ENCODE measurements around the gene KRTAP3-3.
"Not testable (repeated sequence)": the region's sequence is repeated elsewhere in the genome, so short reads cannot be mapped to it uniquely, and the experiment has no call there.

KRTAP3-3 gene

DNA sequence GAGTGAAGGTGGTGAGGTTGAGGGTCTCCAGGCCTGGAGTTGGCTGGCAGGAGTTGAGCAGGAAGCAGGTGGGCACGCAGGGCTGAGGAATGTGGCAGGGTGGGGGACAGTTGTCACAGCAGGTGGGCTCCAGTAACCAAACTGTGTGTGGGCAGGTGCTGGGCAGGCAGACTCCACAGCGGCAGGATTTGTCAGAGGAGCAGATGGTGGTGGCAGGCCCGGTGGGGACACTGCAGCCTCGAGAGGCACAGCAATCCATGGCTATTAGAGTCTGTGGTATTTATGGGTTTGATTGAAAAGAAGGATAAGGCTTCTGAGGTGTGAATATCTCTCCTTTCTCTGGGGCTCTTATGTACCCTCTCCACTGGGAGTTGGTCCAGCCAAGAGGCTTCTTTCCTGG is at the start of gene KRTAP3-3:
TSS of gene KRTAP3-3 (minus strand) at position 326 of the 400 bp plus-strand sequence. CDS start at position 259, 67 bp downstream.
- no peak for DNase-seq

DNA sequence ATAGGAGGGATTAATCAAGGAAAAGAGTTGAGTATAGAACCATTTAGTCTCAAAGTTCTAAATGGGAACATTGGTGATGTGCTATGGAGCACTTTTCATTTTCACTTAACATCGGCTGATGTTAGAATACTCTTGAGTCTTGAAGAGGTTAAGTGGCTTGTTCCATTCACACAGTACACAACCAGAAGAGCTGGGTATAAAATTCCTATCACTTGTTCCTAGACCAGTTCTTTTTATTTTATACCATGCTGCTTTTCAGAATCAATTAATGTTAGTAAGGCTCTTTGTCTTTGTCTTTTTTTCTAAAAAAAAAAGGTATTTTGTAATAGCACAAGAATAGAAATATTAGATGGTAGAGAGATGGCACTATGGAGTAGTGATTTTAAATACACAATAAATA is 49.0 kb upstream of the KRTAP3-3 start:
- no peak for DNase-seq

DNA sequence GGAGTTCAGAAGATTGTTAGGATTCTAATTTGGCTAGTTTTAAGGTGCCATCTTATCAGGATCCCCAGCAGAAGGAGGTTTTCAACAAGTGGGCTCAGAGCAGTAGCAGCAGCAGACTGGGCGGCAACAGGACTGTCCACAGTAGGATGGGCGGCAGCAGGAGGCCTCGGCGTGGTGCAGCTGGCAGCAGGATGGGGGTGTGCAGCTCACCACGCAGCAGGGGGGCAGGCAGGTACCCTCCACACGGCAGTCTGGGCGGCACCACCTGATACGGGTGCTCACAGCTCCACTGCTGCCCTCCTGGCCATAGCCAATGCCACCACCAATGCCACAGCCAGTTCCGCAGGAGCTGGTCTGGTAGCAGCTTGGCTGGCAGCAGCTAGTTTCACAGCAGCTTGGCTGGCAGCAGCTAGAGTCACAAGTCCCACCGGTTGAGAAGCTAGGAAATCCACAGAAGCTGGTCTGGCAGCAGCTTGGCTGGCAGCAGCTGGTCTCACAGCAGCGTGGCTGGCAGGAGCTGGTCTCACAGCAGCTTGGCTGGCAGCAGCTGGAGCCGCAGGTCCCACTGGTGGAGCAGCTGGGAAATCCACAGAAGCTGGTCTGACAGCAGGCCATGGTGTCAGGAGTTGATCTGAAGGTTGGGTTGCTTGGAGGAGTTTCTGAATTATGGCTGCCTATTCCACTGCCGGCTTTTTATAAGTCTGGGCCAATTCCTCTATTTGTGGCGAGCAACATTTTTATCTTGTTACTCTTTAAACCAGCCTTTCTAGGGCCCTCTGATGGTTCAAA is 47.0 kb upstream of the KRTAP3-3 start, which contains the start of gene KRTAP1-1:
TSS of gene KRTAP1-1 (minus strand) at position 668 of the 789 bp plus-strand sequence. CDS start at position 615, 53 bp downstream.
- not testable (repeated sequence) for DNase-seq

DNA sequence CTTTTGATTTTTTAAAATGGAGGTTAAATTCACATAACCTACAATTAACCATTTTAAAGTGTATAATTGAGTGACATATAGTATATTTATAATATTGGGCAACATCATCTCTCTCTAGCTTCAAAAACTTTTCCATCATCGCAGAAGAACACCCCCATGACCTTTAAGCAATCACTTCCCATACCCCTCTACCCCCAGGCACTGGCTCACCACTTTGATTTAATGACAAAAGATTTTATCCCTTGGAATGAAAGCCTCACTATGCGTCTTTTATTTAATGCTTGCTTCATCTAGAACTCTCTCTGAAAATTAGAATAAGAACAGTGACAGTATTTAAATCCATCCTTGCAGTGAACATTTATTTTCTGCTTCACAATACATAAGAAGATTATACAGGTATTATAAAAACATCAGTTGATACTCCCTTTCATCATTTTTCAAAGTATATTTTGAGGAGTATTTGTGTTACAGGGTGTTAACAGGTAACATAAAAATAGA is 43.9 kb upstream of the KRTAP3-3 start:
- DNase-seq: no peak

DNA sequence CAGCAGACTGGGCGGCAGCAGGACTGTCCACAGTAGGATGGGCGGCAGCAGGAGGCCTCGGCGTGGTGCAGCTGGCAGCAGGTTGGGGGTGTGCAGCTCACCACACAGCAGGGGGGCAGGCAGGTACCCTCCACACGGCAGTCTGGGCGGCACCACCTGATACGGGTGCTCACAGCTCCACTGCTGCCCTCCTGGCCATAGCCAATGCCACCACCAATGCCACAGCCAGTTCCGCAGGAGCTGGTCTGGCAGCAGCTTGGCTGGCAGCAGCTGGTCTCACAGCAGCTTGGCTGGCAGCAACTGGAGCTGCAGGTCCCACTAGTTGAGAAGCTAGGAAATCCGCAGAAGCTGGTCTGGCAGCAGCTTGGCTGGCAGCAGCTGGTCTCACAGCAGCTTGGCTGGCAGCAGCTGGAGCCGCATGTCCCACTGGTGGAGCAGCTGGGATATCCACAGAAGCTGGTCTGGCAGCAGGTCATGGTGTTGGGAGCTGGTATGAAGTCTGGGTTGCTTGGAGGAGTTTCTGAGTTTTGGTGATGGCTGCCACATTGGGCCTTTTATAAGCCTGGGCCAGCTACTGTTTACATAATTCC is 40.5 kb upstream of the KRTAP3-3 start, which contains the start of gene KRTAP1-3:
TSS of gene KRTAP1-3 (minus strand) at position 529 of the 590 bp plus-strand sequence. CDS start at position 476, 53 bp downstream.
- not testable (repeated sequence) for DNase-seq

DNA sequence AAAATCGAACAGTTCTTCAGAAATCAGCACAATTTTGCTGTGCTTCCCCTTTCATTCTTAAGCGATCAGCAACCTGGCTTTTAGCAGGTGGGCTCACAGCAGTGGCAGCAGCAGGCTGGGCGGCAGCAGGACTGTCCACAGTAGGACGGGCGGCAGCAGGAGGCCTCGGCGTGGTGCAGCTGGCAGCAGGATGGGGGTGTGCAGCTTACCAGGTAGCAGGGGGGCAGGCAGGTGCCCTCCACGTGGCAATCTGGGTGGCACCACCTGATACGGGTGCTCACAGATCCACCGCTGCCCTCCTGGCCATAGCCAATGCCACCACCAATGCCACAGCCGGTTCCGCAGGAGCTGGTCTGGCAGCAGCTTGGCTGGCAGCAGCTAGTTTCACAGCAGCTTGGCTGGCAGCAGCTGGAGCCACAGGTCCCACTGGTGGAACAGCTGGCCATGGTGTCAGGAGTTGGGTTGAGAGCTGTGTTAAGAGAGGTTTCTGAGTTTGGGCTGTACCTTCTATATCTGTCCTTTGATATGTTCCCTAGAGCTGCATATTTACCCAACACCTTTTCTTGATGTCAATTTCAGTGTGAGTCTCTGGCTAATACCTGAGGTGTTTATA is 35.8 kb upstream of the KRTAP3-3 start, which contains the start of gene KRTAP1-4:
TSS of gene KRTAP1-4 (minus strand) at position 563 of the 613 bp plus-strand sequence. CDS start at position 446, 117 bp downstream.
- DNase-seq: no peak

DNA sequence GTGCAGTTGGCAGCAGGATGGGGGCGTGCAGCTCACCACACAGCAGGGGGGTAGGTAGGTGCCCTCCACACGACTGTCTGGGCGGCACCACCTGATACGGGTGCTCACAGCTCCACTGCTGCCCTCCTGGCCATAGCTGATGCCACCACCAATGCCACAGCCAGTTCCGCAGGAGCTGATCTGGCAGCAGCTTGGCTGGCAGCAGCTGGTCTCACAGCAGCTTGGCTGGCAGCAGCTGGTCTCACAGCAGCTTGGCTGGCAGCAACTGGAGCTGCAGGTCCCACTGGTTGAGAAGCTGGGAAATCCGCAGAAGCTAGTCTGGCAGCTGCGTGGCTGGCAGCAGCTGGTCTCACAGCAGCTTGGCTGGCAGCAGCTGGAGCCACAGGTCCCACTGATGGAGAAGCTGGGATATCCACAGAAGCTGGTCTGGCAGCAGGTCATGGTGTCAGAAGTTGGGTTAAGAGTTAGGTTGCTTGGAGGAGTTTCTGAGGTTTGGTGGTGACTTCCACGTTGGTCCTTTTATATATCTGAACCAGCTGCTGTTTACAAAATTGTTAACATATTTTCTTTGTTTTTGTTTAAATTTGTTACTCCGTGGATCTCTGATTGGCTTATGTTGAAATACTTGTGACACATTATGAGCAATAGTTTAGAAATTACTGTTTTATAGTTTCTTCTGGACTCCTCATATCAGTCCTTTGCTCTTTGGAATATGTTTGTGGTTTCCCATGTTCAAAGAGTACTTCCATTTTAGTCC is 32.9 kb upstream of the KRTAP3-3 start, which contains the start of gene KRTAP1-5:
TSS of gene KRTAP1-5 (minus strand) at position 494 of the 757 bp plus-strand sequence. CDS start at position 441, 53 bp downstream.
- DNase-seq: no peak

DNA sequence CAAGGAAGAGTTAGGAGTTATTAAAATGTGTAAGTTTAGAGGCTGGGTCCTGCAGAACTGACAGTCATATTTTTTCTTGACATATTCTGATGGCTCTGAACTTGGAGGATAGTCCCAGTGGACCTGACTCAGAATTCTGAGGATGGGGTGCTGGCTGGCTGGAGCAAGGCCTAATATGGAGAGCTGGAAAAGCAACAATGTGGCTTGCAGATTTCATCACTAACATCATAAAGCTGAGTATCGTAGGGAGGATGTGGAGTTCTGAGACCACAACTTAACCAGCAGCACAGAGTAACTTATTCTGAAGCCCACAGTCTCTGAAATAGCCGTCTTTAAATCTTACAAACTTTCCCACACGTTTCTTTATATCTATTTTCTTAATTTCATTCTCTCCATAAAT is 30.7 kb upstream of the KRTAP3-3 start:
- DNase-seq: no peak

DNA sequence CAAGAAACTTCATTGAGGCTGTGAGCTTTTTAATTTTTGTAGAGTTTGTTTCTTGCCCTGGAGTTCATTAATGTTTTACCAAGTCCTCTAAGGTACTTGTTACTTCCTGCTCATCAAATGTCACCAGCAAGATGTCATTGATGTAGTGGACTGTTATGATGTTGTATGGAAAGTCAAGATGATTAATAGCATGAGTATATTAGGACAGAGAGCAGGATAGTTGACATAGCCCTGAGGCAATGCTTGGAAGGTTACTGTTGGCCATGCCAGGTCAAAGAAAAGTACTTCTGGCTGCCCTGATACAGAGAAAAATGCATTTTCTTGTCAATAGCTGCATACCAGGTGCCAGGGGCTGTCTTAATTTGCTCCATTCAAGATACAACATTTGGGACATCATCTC is 26.4 kb upstream of the KRTAP3-3 start:
- no peak for DNase-seq

DNA sequence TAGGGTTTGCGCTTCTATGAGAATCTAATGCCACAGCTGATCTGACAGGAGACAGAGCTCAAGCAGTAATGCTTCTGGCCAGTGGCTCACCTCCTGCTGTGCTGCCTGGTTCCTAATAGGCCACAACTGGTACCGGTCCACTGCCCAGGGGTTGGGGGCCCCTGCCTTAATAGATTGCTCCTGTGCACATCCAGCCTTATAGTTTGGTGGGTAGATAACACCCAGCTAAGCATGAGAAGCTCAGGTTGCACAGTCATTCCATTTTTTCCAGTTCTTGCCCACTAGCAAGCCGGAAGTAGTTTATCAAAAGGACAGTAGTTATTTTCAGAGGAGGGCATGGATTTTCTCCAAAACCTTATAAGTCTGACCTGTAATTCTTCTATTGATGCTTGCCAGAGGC is 25.5 kb upstream of the KRTAP3-3 start:
- no peak for DNase-seq

DNA sequence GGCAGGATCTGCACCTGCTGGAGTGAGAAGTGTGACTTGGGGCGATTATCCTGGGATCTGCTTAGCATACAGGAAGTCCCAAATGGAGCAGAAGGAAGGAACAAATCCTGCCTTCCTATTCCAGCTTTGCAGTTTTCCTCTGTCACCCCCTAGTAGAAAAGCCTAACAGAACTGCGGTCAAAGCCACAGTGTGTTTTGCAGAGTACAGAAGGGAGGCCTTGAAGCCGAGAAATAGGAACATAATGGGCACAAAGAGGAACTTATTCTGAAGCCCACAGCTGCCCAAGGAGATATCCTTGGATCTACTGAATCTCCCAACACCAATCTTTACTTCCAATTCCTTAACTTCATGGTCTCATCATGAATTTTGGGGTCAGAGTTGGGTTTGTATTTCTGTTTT is 24.6 kb upstream of the KRTAP3-3 start:
- no peak for DNase-seq

DNA sequence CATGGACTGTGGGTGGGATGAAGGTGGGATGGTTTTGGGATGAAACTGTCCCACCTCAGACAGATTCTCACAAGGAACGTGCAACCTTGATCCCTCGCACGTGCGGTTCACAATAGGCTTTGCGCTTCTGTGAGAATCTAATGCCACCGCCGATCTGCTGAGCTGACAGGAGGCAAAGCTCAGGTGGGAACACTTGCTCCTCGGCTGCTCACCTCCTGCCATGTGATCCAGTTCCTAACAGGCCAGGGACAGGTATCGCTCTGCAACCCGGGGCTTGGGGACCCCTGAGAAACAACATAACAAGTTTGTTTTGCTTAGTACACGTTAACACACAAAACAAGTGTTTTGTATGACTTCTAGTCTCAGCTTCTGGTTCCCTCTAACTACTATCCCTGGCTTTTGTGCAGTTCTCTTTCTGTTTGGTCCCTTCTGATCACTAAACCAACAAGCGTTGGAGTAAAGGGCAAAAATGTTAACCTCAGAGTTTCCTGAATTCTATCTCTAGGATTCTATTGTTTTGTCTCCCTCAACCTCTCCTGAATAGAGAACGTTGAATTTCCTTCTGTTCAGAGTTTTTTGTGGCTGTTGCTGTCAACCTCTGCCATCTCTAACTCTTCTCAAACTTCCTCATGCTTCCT is 22.7 kb upstream of the KRTAP3-3 start:
- no peak for DNase-seq

DNA sequence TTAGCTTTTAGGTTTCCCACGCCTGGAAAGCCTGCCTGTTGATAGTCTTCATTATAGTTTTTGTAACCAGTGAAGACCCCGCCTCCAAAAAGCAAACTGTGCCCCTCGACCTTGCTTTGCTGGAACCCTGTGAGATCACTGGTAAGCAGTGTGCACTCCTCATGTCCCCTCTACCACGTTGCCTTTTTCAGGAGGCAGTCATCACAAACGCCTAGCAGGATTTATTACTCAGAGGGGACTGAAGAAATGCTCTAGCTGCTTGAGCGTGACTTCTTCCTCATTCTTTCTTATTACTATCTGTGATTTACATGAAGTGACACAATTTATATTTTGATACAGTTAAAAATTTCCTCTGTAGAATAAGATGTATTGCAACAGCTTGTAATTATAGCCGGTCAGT is 21.5 kb upstream of the KRTAP3-3 start:
- no peak for DNase-seq

DNA sequence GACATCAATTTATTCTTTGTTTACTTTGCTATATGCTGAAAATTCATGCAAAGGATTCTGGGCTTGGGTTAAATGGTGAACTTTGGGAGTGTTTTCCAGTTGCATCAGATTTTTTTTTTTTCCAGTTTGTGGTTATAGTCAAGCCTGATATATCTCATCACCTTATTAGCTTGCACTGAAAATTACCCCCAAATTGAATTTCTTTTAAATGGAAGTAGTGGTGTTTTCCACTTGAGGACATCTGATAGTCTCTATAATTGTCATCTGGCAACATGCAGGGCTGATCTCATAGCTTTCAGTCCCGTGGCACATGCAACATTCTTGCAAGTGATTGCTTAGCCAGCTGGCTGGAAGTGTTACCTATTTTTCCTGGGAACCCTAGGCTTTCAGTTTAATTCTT is 19.6 kb upstream of the KRTAP3-3 start:
- no peak for DNase-seq

DNA sequence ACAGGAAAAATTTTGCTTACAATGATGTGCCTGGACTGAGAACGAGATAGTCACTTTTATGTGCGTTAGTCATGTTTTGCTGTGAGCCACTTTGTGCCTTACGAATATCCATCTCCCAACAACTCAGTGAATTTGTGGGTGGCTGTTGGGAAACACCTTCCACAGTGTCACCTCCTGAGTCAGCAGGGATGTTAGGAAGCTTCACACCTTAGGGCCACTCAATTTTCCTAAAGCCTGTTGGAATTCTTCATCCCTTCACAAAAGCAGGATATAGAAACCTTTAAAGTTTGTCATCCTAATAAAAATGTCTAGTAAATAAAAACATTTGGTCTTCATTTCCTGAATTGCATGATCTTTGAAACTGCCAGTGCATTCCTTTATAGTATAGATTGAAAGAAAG is 19.2 kb upstream of the KRTAP3-3 start:
- DNase-seq: no peak

DNA sequence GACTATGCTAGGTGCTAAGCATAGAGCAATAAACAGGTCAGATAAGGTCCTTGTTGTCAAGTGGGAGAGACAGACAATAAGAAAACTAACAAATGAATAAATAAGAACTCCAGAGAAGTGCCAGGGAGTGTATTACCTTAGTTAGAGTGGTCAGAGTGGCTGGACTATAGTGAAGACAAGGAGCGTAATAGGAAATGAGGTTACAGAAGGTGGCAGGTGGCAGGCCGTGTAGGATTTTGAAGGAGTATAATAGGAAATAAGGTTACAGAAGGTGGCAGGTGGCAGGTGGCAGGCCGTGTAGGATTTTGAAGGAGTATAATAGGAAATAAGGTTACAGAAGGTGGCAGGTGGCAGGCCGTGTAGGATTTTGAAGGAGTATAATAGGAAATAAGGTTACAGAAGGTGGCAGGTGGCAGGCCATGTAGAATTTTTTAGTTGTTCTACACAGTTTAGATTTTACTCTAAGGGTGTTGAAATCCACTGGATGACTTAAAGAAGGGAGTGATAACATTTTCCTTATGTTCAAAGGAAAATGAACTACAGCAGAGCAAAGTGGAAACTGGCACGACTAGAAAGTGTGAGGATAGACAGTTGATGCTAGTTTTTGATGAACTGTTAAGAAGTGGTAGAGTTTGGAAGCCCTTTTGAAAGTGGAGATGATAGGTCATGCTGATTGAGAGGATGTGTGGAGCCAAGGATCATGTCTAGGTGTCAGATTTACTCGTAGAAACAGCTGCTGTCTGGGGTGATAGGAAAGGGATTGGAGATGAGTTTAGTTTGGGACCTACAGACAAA is 18.6 kb upstream of the KRTAP3-3 start:
- no peak for DNase-seq

DNA sequence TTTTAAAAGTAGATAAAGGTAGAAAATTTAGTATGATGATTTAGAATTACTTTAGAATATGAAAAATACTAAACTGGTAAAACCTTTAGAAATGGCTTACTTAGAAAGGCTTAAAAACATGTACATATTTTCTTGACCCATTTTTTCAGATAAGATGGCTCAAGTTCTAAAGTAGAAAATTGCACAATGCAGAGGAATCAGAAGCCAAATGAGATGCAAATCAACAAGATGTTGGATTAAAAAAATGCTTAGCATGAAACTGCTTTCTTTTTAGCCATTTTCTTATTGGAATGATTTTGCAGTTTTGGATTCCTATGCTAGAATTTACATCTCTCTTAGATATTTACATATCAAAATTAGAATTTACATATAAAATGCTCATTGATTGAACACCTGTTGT is 16.5 kb upstream of the KRTAP3-3 start:
- DNase-seq: no peak

DNA sequence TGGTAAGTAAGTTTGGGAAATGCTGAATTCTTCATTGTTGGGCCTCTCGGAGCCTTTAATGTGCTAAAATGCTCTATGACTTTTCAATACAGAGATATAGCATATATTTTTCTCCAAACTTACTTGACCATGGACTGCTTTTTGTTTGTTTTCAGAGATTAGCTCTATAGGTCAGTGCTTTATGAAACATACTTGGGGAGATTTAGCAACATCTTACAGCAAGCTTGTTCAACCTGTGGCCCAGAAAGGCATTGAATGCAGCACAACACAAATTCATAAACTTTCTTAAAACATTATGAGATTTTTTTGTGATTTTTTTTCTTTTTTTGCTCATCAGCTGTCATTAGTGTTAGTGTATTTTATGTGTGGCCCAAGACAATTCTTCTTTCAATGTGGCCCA is 16.0 kb upstream of the KRTAP3-3 start:
- DNase-seq: no peak

DNA sequence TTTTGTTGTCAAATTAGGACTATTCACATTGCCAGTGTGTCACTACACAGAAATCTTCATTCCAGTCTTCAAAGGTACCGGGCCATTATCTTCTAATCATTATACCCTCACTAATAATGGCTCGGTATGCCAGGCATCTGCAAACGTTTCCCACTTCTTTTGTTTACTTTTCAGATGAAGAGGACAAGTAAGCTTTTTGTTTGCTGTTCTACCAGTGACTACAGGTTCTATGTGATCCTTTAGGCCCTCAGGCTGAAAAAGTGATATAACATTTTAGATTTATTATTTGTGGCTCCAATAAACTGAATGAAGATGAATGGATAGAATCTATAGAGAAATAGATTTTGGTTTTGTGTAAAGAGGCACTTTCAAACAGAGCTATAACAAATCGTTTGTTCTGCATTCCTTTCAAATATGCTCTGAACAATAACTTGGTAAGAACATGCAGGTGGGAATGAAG is 15.4 kb upstream of the KRTAP3-3 start:
- no peak for DNase-seq

DNA sequence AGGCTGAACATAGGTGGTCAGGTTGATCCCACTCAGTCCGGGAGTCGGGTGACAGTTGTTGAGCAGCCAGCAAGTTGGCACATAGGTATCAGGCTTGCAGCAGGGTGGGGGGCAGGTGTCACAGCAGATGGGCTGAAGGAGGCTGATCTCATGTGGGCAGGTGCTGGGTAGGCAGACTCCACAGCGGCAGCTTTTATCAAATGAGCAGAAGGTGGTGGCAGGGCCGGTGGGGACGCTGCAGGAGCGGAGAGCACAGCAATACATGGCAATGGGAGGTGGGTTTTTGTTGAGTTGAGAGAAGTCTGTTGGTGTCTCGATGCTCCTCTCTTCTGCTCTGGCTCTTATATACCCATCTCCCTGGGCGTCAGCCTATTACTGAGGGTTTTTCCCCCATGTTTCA is 14.8 kb upstream of the KRTAP3-3 start, which contains the start of gene KRTAP3-1:
TSS of gene KRTAP3-1 (minus strand) at position 318 of the 400 bp plus-strand sequence. CDS start at position 264, 54 bp downstream.
- no peak for DNase-seq

DNA sequence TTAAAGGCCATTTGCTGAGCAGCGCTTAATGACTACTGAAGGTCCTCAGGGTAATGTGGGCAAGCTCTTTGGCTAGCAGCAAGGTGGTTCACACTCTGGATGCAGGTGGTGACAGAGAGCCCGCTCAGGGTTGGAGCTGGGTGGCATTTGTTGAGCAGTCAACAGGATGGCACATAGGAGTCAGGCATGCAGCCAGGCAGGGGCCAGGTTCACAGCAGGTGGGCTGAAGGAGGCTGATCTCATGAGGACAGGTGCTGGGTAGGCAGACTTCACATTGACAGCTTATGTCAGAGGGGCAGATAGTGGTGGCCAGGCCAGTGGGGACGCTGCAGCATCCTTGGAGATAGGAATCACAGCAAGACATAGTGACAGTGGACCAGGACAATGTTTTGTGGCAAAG is 10.4 kb upstream of the KRTAP3-3 start:
- DNase-seq: no peak
